ENCODE measurements around the gene FBF1.

The FBF1 gene

DNA sequence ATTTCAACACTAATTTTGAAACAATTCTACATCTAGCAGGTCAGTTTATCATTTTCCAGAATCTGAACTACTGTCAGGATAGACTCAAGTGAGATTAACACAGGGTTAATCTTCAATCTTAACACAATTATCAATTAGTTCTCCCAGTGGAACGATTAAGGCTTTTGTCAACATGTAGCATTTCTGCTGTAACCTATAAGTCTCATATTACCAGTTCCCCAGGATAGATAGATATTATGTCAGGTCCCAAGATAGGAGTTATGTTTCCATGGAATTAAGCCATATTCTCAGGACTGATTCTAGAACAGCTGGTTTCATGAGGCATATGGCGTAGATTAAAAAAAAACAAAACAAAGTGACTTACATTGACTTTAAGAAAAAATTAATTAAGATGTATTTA, 4.4 kb upstream of the FBF1 start:
- DNase-seq: peak; percentile 96

GRCh38 chr17:75943491-75943890, 2.6 kb upstream of the FBF1 start:
- no peak for DNase-seq

DNA sequence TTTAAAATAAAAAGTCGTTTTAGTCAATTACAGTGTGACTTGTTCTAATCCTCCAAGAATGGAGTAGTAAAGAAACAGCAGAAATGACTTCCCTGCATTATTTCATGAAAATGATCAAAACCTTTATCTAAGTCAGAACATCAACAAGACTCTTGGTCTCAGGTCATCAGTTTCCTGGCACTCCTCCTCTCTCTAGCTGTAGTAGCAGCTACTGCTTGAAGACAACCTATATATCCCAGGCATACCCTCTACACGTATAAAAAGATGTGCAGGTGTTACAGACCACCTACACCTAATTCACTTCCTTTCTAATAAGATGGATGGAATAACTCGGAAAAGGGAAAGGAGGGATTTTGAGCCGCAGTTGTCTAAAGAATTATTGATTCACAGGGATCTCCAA, 1.6 kb upstream of the FBF1 start:
- DNase-seq: no peak

DNA sequence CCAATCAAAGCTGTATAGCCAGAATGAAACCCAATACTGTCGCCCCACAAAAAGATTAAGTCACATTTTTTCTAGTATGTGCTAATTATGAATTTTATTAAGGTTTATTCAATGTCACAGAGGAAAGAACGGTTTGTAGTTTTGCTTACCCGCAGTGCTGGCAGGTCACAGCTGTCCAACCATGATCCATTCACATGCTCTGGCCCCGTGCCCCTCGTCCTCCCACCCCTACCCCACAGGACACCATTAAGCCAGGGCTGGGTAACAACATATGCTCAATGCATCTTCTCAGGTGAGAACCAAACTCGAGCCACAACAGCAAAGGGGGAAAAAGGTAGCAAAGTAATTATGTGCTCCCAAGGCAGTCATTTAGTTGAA, 589 bp upstream of the FBF1 start:
- DNase-seq: no peak

- DNase-seq: no peak
Measured at GRCh38 chr17:75937652-75938051, 3.2 kb downstream of the FBF1 start.

DNA sequence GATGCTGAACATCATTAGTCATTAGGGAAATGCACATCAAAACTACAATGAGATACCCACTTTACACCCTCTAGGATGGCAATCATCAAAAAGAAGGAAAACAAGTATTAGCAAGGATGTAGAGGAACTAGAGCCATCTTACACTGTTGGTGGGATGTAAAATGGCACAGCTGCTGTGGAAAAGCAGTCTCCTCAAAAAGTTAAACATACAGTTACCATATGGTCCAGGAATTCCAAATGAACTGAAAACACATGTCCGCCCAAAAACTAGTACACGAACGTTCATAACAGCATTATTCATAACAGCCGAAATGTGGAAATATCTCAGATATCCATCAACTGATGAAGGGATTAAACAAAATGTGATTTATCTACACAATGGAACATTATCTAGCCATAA, 7.0 kb downstream of the FBF1 start:
- DNase-seq: no peak

- no peak for DNase-seq
Measured at GRCh38 chr17:75932852-75933251, 8.0 kb downstream of the FBF1 start.

- no peak for DNase-seq
Measured at GRCh38 chr17:75931062-75931461, 9.8 kb downstream of the FBF1 start.

GRCh38 chr17:75927286-75927922, 13.4 kb downstream of the FBF1 start:
- DNase-seq: no peak

GRCh38 chr17:75926456-75926855, 14.4 kb downstream of the FBF1 start:
- no peak for DNase-seq

DNA sequence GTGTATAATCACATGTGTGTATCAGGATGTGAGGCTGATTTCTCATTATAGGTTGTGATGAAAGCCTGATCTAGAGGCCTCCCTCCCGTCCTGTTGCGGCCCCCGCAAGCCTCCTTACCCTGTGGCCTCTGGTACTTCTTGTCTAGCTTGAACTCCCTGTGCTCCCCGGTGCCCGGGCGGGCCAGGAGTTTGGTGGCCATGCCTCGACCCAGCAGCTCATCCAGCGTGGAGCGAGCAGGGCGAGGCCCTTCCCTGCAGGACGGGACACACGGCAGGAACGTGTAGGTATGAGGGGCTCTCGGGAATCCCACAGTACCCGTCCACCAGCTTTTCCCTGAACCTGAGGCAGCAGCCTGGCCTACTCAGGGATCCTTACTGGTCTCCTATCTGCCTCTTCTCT, 14.9 kb downstream of the FBF1 start:
- DNase-seq: no peak

GRCh38 chr17:75925103-75925502, 15.7 kb downstream of the FBF1 start:
- DNase-seq: no peak

DNA sequence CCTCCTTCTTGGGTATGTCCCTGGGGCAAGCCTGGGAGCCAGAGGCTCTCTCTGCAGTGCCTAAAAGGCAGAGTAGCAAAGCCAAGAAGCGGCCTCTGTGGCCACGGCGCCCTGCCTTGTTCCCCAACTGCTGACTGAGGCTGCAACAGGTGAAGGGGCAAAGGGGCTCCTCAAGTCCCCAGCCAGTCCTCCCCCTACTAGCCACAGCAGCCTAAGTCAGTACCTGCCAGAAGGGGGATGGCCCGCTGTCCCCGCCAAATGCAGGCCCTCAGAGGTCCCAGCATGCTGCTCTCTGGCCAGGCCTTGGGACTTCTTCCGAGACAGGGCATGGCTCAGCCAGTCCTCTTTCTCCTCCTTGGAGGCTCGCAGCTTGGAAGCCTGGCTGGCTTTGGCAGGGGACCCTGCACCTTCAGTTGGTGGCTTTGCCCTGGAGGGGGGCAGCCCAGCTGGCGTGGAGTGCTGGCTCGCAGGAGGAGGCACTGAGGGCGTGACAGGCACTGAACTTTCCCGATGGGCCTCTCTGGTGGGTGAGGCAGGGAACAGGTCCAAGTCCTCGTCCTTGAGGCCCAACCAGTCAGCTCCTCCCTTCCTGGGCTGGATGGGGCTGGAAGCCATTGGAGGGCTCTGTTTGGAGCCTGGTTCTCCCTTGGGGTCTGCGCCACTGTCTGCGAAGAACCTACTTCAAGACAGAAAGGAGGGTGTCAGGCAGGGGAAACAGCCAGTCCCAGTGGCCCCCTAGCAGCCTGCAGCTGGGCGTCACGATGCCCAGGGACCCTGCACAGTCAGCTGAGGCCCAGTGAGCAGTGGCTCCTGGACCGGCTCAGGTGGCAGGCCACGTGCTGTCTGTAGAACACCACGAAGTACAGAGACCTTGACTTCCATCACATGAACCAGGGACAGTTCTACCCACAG, 17.6 kb downstream of the FBF1 start:
- DNase-seq: no peak

- no peak for DNase-seq
Measured at GRCh38 chr17:75922173-75922961, 18.5 kb downstream of the FBF1 start.

- DNase-seq: no peak
Measured at GRCh38 chr17:75921596-75921995, 19.2 kb downstream of the FBF1 start.

- no peak for DNase-seq
Measured at GRCh38 chr17:75920045-75920560, 20.7 kb downstream of the FBF1 start.

DNA sequence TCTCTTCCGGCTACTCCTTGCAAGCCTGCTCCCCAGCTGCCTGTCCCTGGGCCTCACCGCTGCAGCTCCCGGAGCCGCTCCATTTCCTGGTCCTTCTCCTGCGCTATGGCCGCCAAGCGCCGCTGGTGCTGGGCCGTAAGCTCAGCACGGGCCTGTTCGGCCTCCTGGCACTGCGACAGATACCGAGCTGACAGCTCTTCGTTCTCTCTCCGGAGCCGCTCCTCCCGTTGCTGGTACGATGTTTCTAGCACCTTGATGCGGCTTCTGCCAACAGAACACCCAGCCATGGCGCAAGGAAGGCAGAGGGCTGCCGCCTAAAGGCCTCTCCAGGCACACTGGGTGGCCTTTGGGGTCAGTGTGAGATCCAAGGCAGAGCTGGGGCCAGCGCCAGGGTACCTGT, 21.2 kb downstream of the FBF1 start:
- no peak for DNase-seq

DNA sequence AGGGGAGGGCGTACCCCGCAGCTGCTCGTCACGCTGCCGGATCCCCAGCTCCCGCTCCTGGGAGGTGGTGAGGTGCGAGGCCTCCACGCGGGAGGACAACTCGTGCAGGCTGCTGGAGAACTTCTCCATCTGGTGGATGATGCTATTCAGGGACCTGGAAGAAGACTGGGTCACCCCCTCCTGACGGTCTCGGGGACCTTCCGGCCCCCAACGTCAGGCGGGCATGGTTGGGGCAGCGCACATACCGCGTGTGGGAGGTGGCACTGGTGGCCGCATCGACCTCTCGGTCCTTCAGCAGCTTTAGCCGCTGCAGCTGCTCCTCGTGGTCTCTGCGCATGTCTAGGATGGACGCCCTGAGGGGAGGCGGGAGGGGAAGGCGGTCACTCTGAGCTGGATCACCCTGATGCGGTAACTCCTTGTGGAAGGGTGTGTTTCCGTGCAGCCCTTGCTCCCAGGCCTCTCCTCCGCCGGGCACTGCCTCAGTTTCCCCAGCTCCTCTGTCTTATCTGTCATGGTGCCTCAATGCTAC, 22.9 kb downstream of the FBF1 start:
- no peak for DNase-seq

DNA sequence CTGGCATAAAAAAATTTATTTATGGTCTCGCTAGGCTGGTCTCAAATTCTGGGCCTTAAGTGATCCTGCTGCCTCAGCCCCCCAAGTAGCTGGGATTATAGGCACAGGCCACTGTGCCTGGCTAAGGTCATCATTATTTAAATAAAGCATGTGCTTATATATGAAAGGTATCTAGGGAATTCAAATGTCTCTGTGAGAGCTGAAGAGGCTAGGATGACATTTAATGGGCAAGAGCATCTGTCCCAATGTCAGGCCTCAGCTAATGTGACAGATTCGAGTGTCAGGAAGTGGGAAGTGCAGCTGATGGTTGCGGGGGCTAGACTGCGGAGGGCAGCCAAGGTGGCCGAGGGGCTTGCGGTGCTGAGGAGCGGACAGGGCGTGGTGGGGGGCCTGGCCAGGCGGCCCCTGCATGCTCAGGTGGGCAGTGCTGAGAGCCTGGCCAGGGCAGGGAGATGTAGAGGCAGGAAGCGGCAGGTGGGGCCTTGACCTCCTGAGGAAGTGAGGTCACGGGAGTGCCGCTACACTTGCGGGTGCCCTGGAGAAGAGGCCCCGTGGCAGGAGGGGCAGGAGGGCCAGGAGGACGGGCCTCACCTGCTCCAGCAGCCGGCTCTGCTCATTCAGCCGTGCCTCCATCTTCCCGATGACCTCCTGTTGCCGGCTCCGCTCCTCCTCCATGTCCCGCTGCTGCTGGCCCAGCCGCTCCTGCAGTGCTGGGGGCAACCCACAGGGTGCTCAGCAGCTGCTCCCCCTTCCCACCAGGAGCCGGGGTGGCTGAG, 23.5 kb downstream of the FBF1 start:
- peak; percentile 80 for DNase-seq

- DNase-seq: no peak
Measured at GRCh38 chr17:75915268-75915667, 25.6 kb downstream of the FBF1 start.

DNA sequence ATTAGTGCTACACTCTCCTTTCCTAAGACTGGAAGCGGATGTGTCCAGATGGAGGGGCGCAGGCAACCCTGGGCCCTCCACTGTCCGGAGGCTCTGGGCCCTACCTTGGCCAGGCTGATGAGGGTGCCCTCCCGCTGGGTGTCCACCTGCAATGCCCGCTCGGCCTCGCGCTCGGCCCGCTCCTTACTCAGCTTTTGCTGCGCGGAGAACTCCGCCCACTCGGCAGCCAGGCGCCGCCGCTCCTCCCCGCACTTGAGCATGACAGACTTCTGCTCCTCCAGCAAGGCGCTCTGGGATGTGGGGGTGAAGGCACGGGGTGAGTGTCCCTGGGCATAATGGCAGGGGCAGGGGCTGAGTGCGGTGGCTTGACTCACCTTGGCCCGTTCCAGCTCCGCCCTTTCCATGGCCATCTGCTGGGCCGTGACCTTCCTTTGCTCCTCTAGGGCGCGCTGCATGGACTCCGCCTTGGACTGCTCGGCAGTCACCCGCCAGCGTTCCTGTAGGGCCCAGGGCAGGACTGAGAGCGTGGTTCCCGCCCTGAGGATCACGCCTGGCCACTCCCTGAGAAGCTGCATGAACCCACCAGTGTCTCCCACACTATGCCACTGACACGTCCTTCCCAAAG, 26.1 kb downstream of the FBF1 start:
- DNase-seq: no peak
